ENCODE results near the gene ATP2B2. TPM values are rescaled to one million over a fixed set of nuclear protein-coding genes. Genes with fewer than 3 reads are reported as not detected.

ATP2B2 gene
- total RNA-seq, 1 experiment from 2014 or later = not detected

DNA sequence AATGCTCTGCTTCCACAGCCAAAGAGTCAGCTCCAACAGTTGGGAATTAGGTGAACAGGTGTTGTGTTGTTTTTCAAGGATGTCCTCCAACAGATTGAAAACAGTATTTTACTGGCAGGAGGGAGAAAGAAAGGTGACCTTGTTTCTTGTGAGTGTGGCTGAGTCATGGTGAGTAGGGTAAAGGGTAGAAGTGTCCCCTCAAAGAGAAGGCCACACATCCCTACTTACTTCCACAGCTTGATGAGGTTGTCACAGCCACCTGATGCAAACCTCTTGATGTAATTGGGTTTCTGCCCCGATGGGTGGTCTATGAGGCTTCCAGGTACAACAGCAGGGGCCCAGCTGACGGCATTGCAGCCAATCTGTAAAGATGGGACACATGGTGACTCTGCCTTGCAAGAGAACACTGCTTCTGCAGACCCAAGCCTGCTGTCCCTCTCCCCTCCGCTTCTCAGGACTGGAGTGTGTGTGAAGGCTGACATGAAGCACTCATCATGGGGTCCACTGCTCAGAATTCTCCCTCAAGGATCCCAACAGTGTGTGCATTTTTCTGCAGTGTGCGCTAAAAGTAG lies 200.0 kb downstream of the ATP2B2 start:
- no peaks in the 10 kb centered on the region for H3K9me3 Mint-ChIP-seq (ENCODE audit: unreplicated experiment)
- ChIA-PET CTCF (interaction anchor here (1.5 kb wide), 1 partner anchor 19 kb away, joined by 3 read pairs; no protein-coding TSS in a partner anchor), POLR2A (interaction anchor here (0.7 to 2.5 kb wide), 3 partner anchors 13 to 15 kb away, joined by 3 to 5 read pairs (median 4); partner anchors contain the start of genes GHRL and SEC13)
- no peak overlapping the region for H3K4me3 Mint-ChIP-seq (ENCODE audit: unreplicated experiment)
- DNase-seq (ENCODE audit: unreplicated experiment) = no peak
- H3K27ac Mint-ChIP-seq (ENCODE audit: low read depth, unreplicated experiment) = no peak overlapping the region
- peaks cover 96% of the 10 kb centered on the region for H3K36me3 Mint-ChIP-seq (ENCODE audit: insufficient read depth, unreplicated experiment)
- no peaks in the 10 kb centered on the region for H3K4me1 Mint-ChIP-seq (ENCODE audit: insufficient read depth, unreplicated experiment)
- no peaks in the 10 kb centered on the region for H3K27me3 Mint-ChIP-seq (ENCODE audit: insufficient read depth, unreplicated experiment)
- TF ChIP-seq, protein P1, sequence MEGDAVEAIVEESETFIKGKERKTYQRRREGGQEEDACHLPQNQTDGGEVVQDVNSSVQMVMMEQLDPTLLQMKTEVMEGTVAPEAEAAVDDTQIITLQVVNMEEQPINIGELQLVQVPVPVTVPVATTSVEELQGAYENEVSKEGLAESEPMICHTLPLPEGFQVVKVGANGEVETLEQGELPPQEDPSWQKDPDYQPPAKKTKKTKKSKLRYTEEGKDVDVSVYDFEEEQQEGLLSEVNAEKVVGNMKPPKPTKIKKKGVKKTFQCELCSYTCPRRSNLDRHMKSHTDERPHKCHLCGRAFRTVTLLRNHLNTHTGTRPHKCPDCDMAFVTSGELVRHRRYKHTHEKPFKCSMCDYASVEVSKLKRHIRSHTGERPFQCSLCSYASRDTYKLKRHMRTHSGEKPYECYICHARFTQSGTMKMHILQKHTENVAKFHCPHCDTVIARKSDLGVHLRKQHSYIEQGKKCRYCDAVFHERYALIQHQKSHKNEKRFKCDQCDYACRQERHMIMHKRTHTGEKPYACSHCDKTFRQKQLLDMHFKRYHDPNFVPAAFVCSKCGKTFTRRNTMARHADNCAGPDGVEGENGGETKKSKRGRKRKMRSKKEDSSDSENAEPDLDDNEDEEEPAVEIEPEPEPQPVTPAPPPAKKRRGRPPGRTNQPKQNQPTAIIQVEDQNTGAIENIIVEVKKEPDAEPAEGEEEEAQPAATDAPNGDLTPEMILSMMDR (IDR thresholded peaks at IDR 0.05; ENCODE audit: unreplicated experiment) = no peak
- no TSS peak for BruUV-seq (replicated peaks)
- intact Hi-C loops (cut with micrococcal nuclease) = no loop called here

DNA sequence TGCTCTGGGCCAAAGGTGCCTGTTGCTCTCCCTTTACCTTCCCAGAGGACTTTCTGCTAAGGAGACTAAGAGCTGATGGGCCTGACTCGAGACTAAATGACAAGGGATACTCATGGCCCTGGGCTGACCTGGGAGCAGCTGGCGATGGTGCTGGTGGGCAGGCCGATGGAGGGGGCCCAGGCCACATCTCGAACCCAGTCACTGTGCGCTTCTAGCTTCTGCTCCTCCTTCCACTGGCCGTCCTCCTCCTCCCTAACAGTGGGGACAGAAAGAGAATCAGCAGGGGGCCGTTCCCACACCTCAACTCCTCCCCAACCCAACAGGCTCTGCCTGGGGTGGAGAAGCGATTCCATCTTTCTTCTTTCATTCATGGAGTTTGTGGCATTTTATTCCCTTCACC lies 200.5 kb downstream of the ATP2B2 start:
- BruUV-seq (replicated peaks) = no TSS peak
- ChIA-PET CTCF (interaction anchor here (1.5 kb wide), 1 partner anchor 19 kb away, joined by 3 read pairs; no protein-coding TSS in a partner anchor), POLR2A (interaction anchor here (1.4 to 2.5 kb wide), 2 partner anchors 12 to 16 kb away, joined by 4 to 5 read pairs; partner anchors contain the start of genes GHRL and SEC13)
- H3K36me3 Mint-ChIP-seq (ENCODE audit: insufficient read depth, unreplicated experiment) = peaks cover 96% of the 10 kb centered on the region
- no peaks in the 10 kb centered on the region for H3K27me3 Mint-ChIP-seq (ENCODE audit: insufficient read depth, unreplicated experiment)
- no peak overlapping the region for H3K4me3 Mint-ChIP-seq (ENCODE audit: unreplicated experiment)
- no peaks in the 10 kb centered on the region for H3K4me1 Mint-ChIP-seq (ENCODE audit: insufficient read depth, unreplicated experiment)
- H3K9me3 Mint-ChIP-seq (ENCODE audit: unreplicated experiment) = no peaks in the 10 kb centered on the region
- DNase-seq (ENCODE audit: unreplicated experiment) = no peak
- no peak overlapping the region for H3K27ac Mint-ChIP-seq (ENCODE audit: low read depth, unreplicated experiment)
- TF ChIP-seq, protein P1 (IDR thresholded peaks at IDR 0.05; ENCODE audit: unreplicated experiment) = no peak
- intact Hi-C loops (cut with micrococcal nuclease) = no loop called here

GRCh38 chr3:10303785-10304184 lies 201.6 kb downstream of the ATP2B2 start:
- Mint-ChIP-seq H3K9me3 (ENCODE audit: unreplicated experiment) (no peaks in the 10 kb centered on the region), H3K27ac (ENCODE audit: low read depth, unreplicated experiment) (no peak overlapping the region), H3K36me3 (ENCODE audit: insufficient read depth, unreplicated experiment) (peaks cover 86% of the 10 kb centered on the region), H3K27me3 (ENCODE audit: insufficient read depth, unreplicated experiment) (no peaks in the 10 kb centered on the region), H3K4me1 (ENCODE audit: insufficient read depth, unreplicated experiment) (no peaks in the 10 kb centered on the region), H3K4me3 (ENCODE audit: unreplicated experiment) (no peak overlapping the region)
- no peak for DNase-seq (ENCODE audit: unreplicated experiment)
- intact Hi-C loops (cut with micrococcal nuclease) = no loop called here
- CTCF ChIA-PET = no interaction called here
- TF ChIP-seq, protein P1 (IDR thresholded peaks at IDR 0.05; ENCODE audit: unreplicated experiment) = no peak
- POLR2A ChIA-PET = interaction anchor here (0.5 kb wide), 1 partner anchor 883 kb away, joined by 4 read pairs; no protein-coding TSS in a partner anchor
- BruUV-seq (replicated peaks) = no TSS peak

GRCh38 chr3:10303105-10303504 lies 202.3 kb downstream of the ATP2B2 start:
- H3K4me1 Mint-ChIP-seq (ENCODE audit: insufficient read depth, unreplicated experiment) = no peaks in the 10 kb centered on the region
- H3K9me3 Mint-ChIP-seq (ENCODE audit: unreplicated experiment) = no peaks in the 10 kb centered on the region
- no peak overlapping the region for H3K4me3 Mint-ChIP-seq (ENCODE audit: unreplicated experiment)
- TF ChIP-seq, protein P1 (IDR thresholded peaks at IDR 0.05; ENCODE audit: unreplicated experiment) = no peak
- no TSS peak for BruUV-seq (replicated peaks)
- H3K27me3 Mint-ChIP-seq (ENCODE audit: insufficient read depth, unreplicated experiment) = no peaks in the 10 kb centered on the region
- ChIA-PET POLR2A (interaction anchor here (0.5 kb wide), 1 partner anchor 882 kb away, joined by 4 read pairs; no protein-coding TSS in a partner anchor), CTCF (no interaction called here)
- H3K36me3 Mint-ChIP-seq (ENCODE audit: insufficient read depth, unreplicated experiment) = peaks cover 79% of the 10 kb centered on the region
- no peak overlapping the region for H3K27ac Mint-ChIP-seq (ENCODE audit: low read depth, unreplicated experiment)
- no peak for DNase-seq (ENCODE audit: unreplicated experiment)
- intact Hi-C loops (cut with micrococcal nuclease) = no loop called here
